ENCODE data around the gene SCUBE2.

DNA sequence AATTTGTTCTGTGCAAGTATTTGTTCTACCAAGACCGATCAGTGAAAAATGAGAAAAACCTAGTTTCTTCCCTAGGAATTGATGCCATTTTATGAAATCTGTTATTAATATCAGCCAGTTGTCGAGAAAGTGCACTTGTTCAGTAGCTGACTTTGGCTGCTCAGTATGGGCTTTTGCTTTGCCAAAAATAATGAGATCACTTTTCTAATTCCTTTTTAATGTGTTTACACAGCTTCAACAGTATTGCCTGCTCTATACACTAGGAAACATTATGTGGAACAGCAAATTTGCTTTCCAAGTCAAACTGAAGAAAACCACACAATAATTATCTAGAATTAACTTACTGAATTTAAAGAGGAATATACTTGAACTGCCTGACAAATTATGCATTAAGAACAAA lies 34.4 kb downstream of the SCUBE2 start:
- TF ChIP-seq TAF1 (conservative IDR thresholded peaks at IDR 0.05) (no peak), RAD21 (IDR thresholded peaks at IDR 0.05) (no peak)
